ENCODE data around the gene AGAP1. TPM values are rescaled to one million over a fixed set of nuclear protein-coding genes. Genes with fewer than 3 reads are reported as not detected.
"Not testable (repeated sequence)": the region's sequence is repeated elsewhere in the genome, so short reads cannot be mapped to it uniquely, and the experiment has no call there.

The AGAP1 gene
- polyA plus RNA-seq, 5 donors: 14.7 to 19.2 (median 18.4) TPM

DNA sequence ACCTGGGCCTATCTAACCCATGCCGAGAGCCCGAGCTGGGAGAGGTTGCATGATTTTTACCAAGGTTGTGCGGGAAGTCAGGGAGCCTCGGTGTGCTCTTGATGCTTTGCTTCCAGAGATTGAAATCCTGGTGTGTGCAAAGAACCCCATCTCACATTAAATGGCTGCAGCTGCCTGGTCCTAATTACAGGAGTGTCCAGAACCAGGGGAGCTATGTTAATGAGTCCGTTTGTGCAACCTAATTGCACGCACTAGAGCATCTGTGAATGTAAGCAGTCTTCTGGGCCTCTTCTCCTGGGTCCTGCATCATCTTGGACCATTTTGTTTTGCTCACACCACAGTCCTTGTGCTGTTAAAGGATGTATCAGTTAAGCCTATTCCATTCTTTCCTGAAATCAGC is 263.8 kb downstream of the AGAP1 start:
- no peak for DNase-seq

DNA sequence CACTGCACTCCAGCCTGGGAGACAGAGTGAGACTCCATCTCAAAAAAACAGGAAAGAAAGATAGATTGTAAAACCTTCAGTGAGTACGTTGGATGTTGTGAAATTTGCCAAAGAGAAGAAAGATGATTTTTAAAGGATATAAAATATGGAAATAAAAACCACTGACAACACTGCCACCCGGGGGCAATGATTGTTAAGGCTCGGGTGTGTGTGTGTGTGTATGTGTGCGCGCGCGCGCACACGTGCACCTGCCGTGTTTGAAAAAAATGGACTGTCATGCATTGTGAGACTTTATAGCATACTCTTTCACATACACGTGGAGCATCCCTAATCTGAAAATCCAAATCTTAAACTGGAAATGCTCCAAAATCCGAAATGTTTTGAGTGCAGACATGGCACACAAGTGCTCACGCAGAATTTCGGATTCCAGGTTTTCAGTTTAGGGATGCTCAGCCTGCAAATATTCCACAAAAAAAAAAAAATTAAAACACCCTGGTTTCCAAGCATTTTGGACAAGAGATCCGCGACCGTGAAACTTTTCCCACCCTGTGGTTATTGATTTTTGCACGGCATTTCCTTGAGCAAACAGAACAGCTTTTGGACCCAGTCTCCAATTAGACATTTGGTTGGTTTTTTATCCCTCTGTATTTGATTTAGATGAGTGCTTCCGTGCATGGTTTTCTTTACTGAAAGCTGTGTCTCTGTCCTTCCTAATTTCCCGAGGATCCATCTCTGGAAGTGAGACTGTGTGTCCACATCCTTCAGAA is 269.2 kb downstream of the AGAP1 start:
- no peak for DNase-seq

DNA sequence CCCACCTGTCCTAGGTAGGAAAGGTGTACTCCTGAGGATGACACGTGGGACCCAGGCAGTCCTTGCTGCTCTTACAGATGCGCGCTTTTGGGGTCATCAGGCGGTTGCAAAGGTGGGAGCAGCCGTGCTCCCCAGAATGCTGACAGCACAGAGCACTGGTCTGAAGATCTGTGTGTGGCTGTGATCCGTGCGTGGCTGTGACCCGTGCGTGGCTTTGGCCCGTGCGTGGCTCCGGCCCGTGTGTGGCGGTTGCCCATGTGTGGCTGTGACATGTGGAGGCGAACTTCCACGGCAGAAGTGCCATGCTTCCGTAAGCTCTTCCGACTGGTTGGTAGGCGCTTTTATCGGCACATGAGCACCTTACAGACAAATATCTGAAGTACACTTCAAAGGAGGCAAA is 270.0 kb downstream of the AGAP1 start:
- DNase-seq: peak in 1 of 2 donors; percentile 19

DNA sequence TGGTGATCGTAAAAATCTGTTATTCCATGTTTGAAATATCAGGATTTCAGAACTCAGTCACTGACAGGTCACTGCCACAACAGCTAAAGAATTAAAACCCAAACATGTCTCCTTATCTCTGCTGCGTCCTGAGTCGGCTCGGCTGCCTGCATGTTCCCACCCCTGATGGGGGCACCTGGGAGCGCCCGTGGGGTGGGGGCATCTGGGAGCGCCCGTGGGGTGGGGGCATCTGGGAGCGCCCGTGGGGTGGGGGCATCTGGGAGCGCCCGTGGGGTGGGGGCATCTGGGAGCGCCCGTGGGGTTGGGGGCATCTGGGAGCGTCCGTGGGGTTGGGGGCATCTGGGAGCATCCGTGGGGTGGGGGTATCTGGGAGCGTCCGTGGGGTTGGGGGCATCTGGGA is 270.6 kb downstream of the AGAP1 start:
- DNase-seq: not testable (repeated sequence)

DNA sequence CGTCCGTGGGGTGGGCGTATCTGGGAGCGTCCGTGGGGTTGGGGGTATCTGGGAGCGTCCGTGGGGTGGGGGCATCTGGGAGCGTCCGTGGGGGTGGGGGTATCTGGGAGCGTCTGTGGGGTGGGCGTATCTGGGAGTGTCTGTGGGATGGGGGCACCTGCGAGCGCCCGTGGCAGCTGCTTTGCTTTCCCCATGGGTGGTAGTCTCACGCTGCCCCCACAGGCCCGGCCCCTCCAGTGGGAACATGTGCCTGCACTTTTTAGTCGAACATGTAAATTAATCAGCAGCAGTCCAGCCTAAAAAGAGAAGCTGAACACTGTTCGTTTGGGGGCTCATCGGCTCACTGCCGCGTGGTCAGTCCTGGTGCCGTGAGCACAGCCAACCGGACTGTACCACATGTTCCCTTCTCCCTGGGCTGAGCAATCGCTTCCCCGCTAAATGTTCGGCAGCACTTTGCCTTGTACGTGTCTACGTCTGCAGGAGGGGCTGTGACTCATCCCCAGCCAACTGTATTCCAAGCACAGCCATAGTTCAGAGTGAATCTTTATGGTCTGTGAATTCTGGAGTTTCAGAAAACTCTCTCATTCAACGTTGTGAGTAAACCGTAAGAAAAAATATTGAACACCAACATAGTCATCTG is 271.5 kb downstream of the AGAP1 start:
- DNase-seq: no peak

DNA sequence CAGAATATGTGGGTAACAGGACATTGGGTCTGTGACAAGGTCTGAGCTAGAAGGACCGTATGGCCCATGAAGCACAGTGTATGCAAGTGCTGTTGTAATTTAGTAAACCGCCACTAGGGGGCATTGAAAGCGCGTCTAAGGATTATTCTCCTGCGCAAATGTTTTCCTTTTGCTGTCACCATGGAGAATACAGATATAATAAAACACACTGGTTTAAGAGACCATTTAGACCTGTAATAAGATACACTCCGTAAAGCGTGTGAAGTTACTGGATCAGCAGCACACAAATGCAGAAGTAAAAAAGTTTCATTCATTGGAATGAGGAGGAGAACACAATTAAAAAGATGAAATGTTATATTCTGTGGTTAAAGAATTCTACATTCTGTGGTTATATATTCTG is 272.4 kb downstream of the AGAP1 start:
- DNase-seq: peak; percentile 73 to 87

DNA sequence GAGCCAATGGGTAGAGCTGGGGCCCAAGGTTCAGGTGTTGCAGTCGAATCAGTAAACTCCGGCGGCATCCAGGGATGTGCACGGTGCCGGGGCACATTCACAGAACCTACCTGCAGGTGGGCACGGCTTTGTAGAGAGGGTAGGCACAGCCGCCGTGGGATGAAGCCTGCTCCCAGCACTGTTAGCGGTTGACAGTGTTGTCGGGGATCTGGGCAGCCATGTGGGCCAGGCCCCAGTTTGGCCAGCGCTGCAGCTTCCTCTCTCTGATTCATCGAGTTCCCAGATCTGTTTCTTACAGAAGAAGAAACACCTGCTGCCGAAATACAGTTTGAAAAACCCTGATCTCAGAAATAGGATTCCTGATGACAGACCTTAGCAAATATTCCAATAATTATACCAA is 274.8 kb downstream of the AGAP1 start:
- DNase-seq: no peak

DNA sequence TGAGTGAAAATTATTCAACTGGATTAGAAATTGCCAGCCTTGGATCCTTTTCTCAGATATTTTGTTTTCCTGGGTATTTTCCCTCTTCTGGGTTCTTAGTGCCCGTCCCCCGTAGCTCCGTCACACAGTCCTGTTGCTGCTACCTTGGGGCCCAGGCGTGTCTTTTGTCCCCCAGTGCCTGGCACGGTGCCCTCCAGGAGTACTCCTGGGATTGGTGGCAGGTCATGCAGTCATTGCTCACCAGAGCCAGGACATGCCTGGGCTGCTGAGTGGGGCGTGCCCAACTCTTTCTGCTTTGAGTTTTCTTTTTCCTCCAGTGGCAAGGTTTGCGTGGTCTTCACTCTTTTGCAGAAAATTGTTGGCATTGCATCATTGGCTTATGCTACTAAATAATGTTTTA is 275.2 kb downstream of the AGAP1 start:
- no peak for DNase-seq

DNA sequence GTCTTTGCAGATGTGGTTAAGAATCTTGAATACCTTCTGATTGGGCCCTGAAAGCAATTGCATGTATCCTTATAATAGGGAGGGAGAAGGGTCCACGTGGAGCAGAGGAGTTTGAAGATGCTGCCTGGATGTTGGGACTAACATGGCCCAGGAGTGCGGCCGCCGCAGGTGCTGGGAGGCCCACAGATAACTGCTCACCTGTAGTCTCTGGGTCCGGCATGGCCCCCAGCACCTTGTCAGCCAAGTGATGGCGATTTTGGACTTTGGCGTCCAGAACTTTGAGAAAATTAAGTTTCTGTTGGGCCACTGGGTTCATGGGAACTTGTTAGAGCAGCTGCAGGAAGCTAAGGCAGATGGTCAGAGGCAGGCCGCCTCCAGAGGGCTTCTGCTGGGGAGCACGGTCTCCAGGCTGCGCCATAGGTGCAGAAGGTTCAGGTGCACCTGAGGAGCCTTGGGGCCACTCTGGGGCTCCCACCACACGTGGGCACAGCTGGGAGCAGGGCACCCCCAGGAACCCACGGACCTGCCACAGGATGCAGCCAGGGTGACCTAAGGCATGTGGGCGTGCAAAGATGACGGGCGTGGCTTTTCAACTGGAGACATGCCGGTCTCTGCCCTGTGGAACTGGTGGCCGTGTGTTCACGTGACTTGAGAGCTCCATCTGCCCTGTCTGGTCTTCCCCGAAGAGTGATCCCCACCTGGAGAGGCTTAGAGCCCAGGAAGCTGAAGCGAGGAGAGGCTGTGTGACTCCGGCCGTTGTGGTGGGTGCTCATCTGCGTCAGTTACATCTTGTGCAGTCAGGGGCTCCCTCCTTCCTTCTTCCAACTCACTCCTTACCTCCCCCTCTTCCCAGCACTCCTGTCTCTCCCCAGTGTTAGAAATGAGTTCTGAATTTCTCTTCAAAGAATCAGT is 277.3 kb downstream of the AGAP1 start:
- DNase-seq: no peak

DNA sequence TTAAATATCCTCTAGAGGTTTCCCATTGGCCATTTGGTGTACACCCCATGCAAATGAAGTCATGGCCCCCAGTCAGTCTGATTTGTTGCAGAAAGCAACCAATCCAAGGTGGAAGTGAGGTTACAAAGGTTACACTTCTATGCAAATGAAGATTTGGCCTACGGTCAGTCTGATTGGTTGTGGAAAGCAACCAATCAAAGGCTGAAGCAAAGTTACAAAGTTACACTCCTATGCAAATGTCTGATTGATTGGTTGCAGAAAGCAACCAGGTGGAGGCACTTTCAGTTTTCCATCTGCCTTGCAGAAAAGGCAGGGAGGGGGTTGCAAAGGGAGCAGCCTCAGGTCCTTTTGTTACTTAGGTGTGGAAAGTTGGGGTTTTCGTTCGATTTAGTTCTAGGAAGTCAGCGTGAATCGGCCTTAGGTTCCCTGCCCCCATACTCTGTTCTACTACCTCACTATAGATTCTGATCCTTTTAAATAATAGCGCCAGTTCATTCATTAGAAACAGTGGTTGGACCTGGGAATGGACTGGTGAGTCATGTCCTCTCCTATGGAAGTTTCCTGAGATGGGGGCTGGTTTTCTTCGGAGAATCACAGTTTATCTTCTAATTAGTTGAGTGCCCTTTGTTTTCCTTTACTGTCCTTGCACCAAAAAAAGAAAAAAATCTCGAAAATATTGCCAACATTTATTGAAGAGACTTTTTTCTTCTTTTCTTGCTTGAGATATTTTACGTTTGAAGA is 279.5 kb downstream of the AGAP1 start:
- DNase-seq: no peak

DNA sequence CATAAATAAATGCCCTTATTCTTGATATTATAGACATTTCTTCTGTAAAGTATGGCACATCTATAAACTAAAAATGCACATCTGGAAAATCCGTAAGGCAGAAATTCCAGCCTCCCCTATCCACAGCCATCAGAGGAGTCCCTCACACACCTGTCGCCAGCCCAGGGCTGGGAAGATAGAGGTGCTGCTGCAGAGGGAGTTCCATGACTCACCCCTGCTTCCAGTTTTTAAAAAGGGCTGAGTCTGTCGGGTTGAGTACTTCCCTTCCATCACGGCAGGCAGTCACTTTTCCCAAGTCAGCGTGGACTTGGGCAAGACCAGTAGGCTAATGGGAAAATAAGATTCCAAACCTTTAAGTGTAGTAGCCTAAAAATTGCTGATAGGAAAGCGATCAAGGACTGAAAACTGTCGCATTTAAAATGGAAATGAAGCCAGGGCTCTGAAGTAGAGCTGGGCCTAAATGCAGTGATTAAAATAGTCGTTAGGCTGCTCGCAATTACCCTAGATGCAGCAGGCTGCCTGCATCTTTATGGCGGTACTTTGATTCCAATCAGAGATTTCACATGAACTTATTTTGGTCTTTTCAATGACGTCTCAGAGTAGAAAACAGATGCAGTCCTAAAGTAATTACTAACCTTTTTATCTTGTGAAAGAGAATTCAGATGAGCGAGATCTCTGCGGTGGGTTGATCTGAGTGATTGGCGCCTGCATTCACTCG is 280.5 kb downstream of the AGAP1 start:
- no peak for DNase-seq

DNA sequence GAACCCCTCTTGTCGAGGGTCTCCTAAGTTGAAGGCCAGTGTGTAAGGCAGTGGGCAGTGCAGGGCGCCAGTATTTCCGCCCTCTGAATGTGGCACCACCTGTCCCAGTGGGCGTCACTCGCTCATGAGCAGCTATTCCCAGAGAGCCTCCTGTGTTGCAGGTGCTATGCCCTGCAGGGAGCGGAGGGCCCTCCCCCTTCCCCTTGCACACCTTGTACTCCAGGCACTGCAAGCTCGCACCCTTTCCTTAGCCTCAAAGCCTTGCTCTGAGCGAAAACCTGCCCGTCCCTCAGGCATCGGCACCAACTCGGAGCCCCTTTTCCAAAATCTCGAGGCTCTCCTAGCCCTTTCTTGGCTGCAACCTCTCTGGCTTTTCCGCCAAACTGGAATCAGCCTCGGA is 282.7 kb downstream of the AGAP1 start:
- DNase-seq: no peak

DNA sequence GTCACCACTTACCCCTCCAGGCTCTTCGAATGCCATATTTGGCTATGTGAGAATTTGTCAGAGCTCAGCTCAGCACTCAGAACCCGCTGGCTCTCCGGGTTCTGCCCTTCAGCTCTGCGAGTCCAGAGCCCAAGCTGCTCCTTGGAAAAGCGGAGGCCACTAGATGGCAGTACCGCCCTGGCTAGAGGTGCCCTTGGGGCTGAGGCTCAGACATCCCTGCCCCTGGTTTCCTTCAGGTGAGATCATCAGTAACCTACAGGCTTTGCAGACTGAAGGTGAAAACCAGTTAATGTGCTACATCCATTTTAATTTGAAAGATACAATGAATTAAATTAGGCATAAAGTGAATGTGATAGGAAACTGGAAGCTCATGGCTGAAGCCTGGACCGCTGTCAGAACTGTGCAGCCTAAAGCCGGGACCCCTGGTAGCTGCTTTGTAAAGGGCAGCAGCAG is 285.6 kb downstream of the AGAP1 start:
- peak; percentile 38 to 52 for DNase-seq

DNA sequence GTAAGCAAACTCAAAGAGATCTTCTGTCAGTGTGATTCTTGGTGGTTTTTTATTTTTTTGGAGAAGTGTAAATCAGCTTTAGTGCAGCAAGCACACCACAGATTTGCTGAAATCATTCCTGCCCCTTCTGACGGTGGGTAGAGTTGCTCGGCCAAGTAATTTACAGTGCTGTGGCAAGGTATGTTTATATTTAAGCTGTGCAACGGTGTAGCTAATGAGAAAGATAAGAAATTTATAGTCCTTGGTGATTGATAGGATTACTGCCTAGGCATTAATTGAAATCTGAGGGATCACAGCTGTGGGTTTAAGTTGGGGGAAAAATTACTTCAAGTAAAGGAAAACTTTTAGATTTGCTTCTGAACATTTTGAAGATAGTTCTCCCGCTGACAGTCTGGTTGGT is 286.6 kb downstream of the AGAP1 start:
- DNase-seq: no peak

DNA sequence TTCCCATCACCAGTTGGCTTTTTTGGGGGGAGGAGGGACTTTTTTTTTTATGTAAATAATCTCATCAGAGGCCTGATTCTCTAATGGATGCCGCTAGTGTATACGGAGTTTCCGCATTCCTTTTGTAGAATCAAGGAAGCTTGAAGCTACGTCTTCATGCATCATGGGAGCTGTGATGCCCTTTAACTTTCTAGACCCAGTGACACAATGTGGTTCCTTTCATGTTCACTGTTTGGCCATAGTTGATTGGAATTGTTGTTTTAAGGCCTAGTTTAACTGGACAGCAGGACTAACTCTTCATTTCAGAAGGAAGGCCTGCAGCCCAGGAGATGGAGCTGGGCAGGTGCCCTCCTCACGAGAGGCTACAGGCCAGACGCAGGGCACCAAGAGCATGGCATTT is 287.9 kb downstream of the AGAP1 start:
- DNase-seq: no peak

DNA sequence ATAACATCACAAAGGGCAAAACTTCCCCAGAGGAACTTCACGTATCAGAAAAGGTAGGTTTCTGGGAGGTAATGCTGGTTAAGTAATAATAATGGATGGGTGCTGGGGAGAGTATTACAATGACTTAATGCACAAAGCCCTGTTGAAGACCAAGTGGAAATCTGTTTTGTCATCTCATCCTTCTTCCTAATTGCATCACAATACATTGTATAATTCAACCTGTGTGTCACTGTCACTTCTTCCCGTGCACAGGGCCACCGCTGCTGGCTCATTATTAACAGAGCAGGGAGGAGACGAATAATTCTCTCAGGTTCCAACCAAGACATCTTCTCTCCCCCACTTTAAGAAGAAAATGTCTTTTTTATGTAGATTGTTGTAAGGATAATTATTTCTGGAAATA is 290.9 kb downstream of the AGAP1 start:
- DNase-seq: no peak

DNA sequence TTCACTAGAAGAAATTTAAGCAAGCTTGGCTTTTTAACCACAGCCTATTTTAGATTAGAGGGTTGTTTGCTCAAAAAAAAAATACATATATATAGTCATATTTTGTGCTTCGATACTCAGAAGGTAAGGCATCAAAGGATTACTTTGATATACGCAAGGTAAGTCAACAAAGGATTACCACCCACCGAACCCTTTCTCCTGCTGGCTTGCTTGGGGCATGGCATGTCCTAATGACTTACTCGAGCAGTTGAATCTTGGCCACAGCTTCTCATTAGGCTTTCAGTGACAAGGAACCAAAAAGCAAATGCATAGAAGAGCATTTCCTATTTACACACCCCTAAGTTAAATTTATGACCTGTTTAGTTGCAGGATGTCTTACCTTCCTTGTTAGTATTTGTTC is 295.7 kb downstream of the AGAP1 start:
- DNase-seq: no peak

DNA sequence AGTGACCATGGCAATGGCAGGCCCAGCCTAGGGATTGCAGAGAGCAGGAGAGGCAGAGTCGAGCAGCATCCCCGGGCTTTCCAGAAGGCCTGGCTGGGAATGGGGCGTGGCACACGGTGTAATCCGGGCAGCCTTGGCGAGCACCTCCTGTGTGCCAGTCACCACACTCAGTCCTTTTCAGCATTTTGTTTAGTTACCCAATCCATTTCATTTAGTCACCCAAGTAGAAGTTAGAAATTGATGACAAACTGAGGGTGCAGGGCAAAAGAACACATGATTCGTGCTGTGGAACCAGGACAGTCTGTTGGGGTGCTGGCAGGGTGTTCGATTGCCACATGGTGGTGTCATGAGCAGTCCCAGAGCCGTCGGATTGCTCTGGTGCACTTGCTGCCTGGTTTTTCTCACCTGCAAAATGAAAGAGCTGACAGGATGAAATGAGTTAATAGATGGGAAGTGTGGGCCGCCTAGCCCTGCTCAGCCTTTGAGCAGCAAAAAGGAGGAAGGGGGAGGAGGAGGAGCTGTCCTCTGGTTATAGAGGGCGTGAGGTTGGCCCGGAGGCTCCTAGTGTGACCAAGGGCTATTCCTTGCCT is 299.4 kb downstream of the AGAP1 start:
- no peak for DNase-seq

DNA sequence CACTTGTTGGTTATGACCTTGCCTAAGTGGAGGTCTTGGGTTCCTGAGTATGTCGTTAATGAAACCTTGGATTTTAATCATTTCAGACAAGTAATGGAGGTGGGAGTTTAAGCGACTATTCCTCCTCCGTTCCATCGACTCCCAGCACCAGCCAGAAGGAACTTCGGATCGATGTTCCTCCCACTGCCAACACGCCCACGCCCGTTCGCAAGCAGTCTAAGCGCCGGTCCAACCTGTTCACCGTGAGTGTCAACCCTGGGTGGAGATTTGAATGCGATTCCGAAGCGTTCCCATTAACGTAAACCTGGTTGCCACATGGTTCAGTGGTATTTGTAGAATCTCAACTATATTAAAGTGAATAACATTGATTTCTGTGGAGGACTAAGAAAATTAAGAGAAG is 305.4 kb downstream of the AGAP1 start:
- DNase-seq: no peak

DNA sequence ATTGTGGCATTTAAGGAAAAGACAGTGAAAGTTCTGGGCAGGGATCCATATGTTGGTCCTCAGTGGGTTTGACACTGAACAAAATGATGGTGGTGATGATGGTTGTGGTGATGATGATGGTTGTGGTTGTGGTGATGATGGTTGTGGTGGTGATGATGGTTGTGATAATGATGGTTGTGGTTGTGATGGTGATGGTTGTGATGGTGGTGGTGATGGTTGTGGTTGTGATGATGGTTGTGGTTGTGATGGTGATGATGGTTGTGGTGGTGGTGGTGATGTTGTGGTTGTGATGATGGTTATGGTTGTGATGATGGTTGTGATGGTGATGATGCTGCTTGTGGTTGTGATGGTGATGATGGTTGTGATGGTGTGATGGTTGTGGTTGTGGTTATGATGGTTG is 308.7 kb downstream of the AGAP1 start:
- no peak for DNase-seq

DNA sequence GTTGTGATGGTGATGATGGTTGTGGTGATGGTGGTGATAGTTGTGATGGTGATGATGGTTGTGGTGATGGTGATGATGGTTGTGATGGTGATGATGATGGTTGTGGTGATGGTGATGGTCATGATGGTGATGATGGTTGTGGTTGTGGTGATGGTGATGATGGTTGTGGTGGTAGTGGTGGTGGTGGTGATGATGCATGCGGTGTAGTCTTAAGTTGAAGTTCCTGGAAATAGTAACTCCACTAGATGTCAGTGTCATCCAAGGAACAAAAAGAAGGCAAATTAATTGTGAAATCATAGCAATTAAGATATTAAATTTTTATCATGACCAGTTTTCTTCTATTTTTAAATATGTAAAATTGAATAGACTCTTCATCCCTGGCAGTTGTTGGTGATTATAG is 309.2 kb downstream of the AGAP1 start:
- DNase-seq: no peak
